Measurements from ENCODE around the gene PLXND1.

DNA sequence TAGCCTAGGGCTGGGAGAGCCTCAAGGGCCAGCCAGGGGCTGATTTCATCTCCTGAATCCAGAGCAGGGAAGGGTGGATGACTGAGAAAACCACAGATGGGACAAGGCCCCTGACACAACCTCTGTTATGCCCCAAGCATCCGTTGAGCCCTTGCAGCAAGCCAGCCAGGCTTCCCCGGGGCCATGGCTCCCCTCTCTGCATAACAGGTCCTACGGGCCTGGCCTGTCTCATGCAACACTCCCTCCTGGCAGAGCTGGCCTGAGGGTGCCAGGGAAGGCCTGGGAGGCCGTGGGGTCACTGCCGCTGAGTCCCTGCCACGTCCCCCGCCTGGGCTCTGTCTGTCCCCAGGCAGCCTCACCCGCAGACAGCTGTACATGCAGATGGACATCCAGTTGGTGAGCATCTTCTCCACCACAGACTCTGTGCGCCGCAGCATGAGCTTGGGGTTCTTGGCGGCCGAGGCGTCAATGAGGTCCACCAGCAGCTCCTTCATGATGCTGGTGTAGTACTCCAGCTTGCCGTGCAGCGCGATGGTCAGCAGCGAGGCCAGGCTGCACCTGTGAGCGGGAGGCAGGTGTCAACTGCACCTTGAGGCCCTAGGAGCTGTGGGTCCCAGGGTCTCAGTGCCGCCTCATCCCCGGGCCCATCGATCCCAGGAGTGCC, 41.4 kb downstream of the PLXND1 start:
- TF ChIP-seq POLR2AphosphoS5 (IDR thresholded peaks at IDR 0.05; ENCODE audit: borderline replicate concordance, low read depth, low read length) (no peak), EZH2 (IDR thresholded peaks at IDR 0.05) (no peak)
